Naive B cell (primary cell): ENCODE measurements around the gene PANX3. TPM values are rescaled to one million over a fixed set of nuclear protein-coding genes. Genes with fewer than 3 reads are reported as not detected.
A peak's percentile ranks its signal among the peaks of the same experiment; 100 is the strongest.

ENCODE experiments used
- ATAC-seq, 2 donors: fragments of 150-1000 bp; cut with Tn5 transposase; 2 replicates each; pipeline ENCODE4 v1.10.0; 2021; ENCODE audit warnings: low read depth in 2 of 2, mild to moderate bottlenecking in 2 of 2, moderate library complexity in 2 of 2
- DNase-seq: peaks from one replicate; pipeline ENCODE4 v3.0.0; 2022
- H3K27ac Mint-ChIP-seq, 6 donors: one replicate each; pipeline ENCODE4 v1.8.0; 2020 to 2022; ENCODE audit warnings: mild to moderate bottlenecking in 6 of 6, mixed read lengths in 6 of 6, moderate library complexity in 5 of 6, inconsistent platforms in 2 of 6
- H3K27me3 Mint-ChIP-seq, 3 donors: one replicate each; pipeline ENCODE4 v1.8.0; 2021 to 2022; ENCODE audit warnings: mixed read lengths in 3 of 3, mild to moderate bottlenecking in 1 of 3
- H3K36me3 Mint-ChIP-seq, 2 donors: one replicate each; pipeline ENCODE4 v1.8.0; 2020 to 2022; ENCODE audit warnings: mixed read lengths in 2 of 2, inconsistent platforms in 1 of 2, mild to moderate bottlenecking in 1 of 2
- H3K4me1 Mint-ChIP-seq, 3 donors: one replicate each; pipeline ENCODE4 v1.8.0; 2020 to 2022; ENCODE audit warnings: mixed read lengths in 3 of 3, inconsistent platforms in 1 of 3, mild to moderate bottlenecking in 1 of 3, moderate library complexity in 1 of 3
- H3K4me3 Mint-ChIP-seq, 8 donors: one replicate each; pipeline ENCODE4 v1.8.0; 2020 to 2022; ENCODE audit warnings: mild to moderate bottlenecking in 8 of 8, mixed read lengths in 8 of 8, moderate library complexity in 8 of 8, inconsistent platforms in 2 of 8
- H3K9me3 Mint-ChIP-seq, 7 donors: one replicate each; pipeline ENCODE4 v1.8.0; 2020 to 2022; ENCODE audit warnings: mixed read lengths in 7 of 7, mild to moderate bottlenecking in 5 of 7, inconsistent platforms in 2 of 7, moderate library complexity in 1 of 7
- polyA plus RNA-seq, 6 donors: library from polyadenylated mRNA; unstranded; fragments of 300-500 nt; fragmentation: Illumina TruSeq; gene quantifications; one replicate each; pipeline ENCODE4 v1.2.3, GENCODE V29; 2021; ENCODE audit warnings: low read depth in 6 of 6

Gene PANX3
- polyA plus RNA-seq, 6 donors from 2014 or later: not detected

- Mint-ChIP-seq H3K4me3 (peak overlapping the region in 1 of 8 donors; percentile 7), H3K27ac (peak overlapping the region in 1 of 6 donors; percentile 16), H3K4me1 (peaks cover 10 to 19% (median 19%) of the 10 kb centered on the region in 3 donors), H3K36me3 (peaks cover 10 to 17% of the 10 kb centered on the region in 2 donors), H3K9me3 (no peaks in the 10 kb centered on the region), H3K27me3 (no peaks in the 10 kb centered on the region)
- DNase-seq (no peak), ATAC-seq (no peak)
Measured at GRCh38 chr11:124648610-124649009, 37.4 kb downstream of the PANX3 start.

GRCh38 chr11:124656774-124657630 is 45.8 kb downstream of the PANX3 start:
- no peaks in the 10 kb centered on the region for H3K4me1 Mint-ChIP-seq
- no peak overlapping the region for H3K27ac Mint-ChIP-seq
- H3K27me3 Mint-ChIP-seq: no peaks in the 10 kb centered on the region
- DNase-seq (no peak), ATAC-seq (no peak)
- no peaks in the 10 kb centered on the region for H3K9me3 Mint-ChIP-seq
- H3K4me3 Mint-ChIP-seq: no peak overlapping the region
- H3K36me3 Mint-ChIP-seq: peaks cover 17 to 21% of the 10 kb centered on the region in 2 donors

GRCh38 chr11:124657904-124658303 is 46.7 kb downstream of the PANX3 start:
- peaks cover 14 to 17% of the 10 kb centered on the region in 2 donors for H3K36me3 Mint-ChIP-seq
- H3K4me3 Mint-ChIP-seq: no peak overlapping the region
- ATAC-seq: no peak
- no peaks in the 10 kb centered on the region for H3K4me1 Mint-ChIP-seq
- H3K9me3 Mint-ChIP-seq: no peaks in the 10 kb centered on the region
- no peaks in the 10 kb centered on the region for H3K27me3 Mint-ChIP-seq
- H3K27ac Mint-ChIP-seq: peak overlapping the region in 1 of 6 donors; percentile 22
- DNase-seq: no peak

- peak overlapping the region in 1 of 6 donors; percentile 73 for H3K27ac Mint-ChIP-seq
- H3K27me3 Mint-ChIP-seq: no peaks in the 10 kb centered on the region
- H3K36me3 Mint-ChIP-seq: peaks cover 8 to 11% of the 10 kb centered on the region in 2 donors
- no peak for DNase-seq
- H3K9me3 Mint-ChIP-seq: no peaks in the 10 kb centered on the region
- ATAC-seq: no peak
- no peaks in the 10 kb centered on the region for H3K4me1 Mint-ChIP-seq
- H3K4me3 Mint-ChIP-seq: no peak overlapping the region
Measured at GRCh38 chr11:124658501-124658900, 47.3 kb downstream of the PANX3 start.

GRCh38 chr11:124658986-124659385 is 47.8 kb downstream of the PANX3 start:
- no peaks in the 10 kb centered on the region for H3K27me3 Mint-ChIP-seq
- H3K4me3 Mint-ChIP-seq: no peak overlapping the region
- DNase-seq: no peak
- no peak overlapping the region for H3K27ac Mint-ChIP-seq
- ATAC-seq: no peak
- no peaks in the 10 kb centered on the region for H3K9me3 Mint-ChIP-seq
- H3K36me3 Mint-ChIP-seq: peaks cover 7 to 10% of the 10 kb centered on the region in 2 donors
- no peaks in the 10 kb centered on the region for H3K4me1 Mint-ChIP-seq

- no peak for ATAC-seq
- H3K4me1 Mint-ChIP-seq: no peaks in the 10 kb centered on the region
- no peak for DNase-seq
- no peaks in the 10 kb centered on the region for H3K9me3 Mint-ChIP-seq
- peaks cover 7 to 15% of the 10 kb centered on the region in 2 donors for H3K36me3 Mint-ChIP-seq
- H3K27me3 Mint-ChIP-seq: no peaks in the 10 kb centered on the region
- no peak overlapping the region for H3K4me3 Mint-ChIP-seq
- H3K27ac Mint-ChIP-seq: peak overlapping the region in 1 of 6 donors; percentile 62
Measured at GRCh38 chr11:124661553-124661952, 50.3 kb downstream of the PANX3 start.

GRCh38 chr11:124662106-124662505 is 50.9 kb downstream of the PANX3 start:
- no peak overlapping the region for H3K4me3 Mint-ChIP-seq
- no peaks in the 10 kb centered on the region for H3K4me1 Mint-ChIP-seq
- peaks cover 7 to 15% of the 10 kb centered on the region in 2 donors for H3K36me3 Mint-ChIP-seq
- H3K9me3 Mint-ChIP-seq: no peaks in the 10 kb centered on the region
- DNase-seq (no peak), ATAC-seq (no peak)
- peak overlapping the region in 1 of 6 donors; percentile 62 for H3K27ac Mint-ChIP-seq
- no peaks in the 10 kb centered on the region for H3K27me3 Mint-ChIP-seq

- no peak for DNase-seq
- Mint-ChIP-seq H3K36me3 (peaks cover 6 to 7% of the 10 kb centered on the region in 2 donors), H3K4me1 (no peaks in the 10 kb centered on the region), H3K9me3 (no peaks in the 10 kb centered on the region), H3K27me3 (no peaks in the 10 kb centered on the region), H3K27ac (no peak overlapping the region), H3K4me3 (no peak overlapping the region)
- no peak for ATAC-seq
Measured at GRCh38 chr11:124663861-124664260, 52.6 kb downstream of the PANX3 start.

GRCh38 chr11:124667601-124668000 is 56.4 kb downstream of the PANX3 start:
- Mint-ChIP-seq H3K36me3 (peaks cover 0 to 6% of the 10 kb centered on the region in 2 donors), H3K4me3 (no peak overlapping the region), H3K27ac (no peak overlapping the region), H3K27me3 (no peaks in the 10 kb centered on the region), H3K9me3 (no peaks in the 10 kb centered on the region), H3K4me1 (peaks cover 0 to 14% (median 10%) of the 10 kb centered on the region in 3 donors)
- no peak for ATAC-seq
- no peak for DNase-seq

- H3K4me3 Mint-ChIP-seq: no peak overlapping the region
- H3K27me3 Mint-ChIP-seq: no peaks in the 10 kb centered on the region
- peaks cover 5 to 23% (median 20%) of the 10 kb centered on the region in 3 donors for H3K4me1 Mint-ChIP-seq
- peaks cover 0 to 6% of the 10 kb centered on the region in 2 donors for H3K36me3 Mint-ChIP-seq
- DNase-seq (peak; percentile 53), ATAC-seq (no peak)
- H3K27ac Mint-ChIP-seq: no peak overlapping the region
- H3K9me3 Mint-ChIP-seq: peaks cover 0 to 1% (median 0%) of the 10 kb centered on the region in 7 donors
Measured at GRCh38 chr11:124669193-124669592, 58.0 kb downstream of the PANX3 start.

Other genes starting within 250 kb of the PANX3 start
- gene OR8B2, start 226.9 kb upstream of the PANX3 start, polyA plus RNA-seq: not detected
- gene OR8B3, start 212.4 kb upstream of the PANX3 start, polyA plus RNA-seq: not detected
- gene OR8B4, start 186.6 kb upstream of the PANX3 start, polyA plus RNA-seq: not detected
- gene OR8B8, start 165.7 kb upstream of the PANX3 start, polyA plus RNA-seq: not detected
- not detected for gene OR8B12, start 67.8 kb upstream of the PANX3 start, polyA plus RNA-seq
- not detected for gene OR8A1, start 41.4 kb upstream of the PANX3 start, polyA plus RNA-seq
- 10 to 100 TPM; 18.4 to 37.3 (median 26.6) TPM for gene TBRG1, start 11.4 kb downstream of the PANX3 start, polyA plus RNA-seq
- 1 to 10 TPM; 2.4 to 3.9 (median 3.2) TPM for gene SIAE, start 62.3 kb downstream of the PANX3 start, polyA plus RNA-seq
- gene SPA17, start 62.5 kb downstream of the PANX3 start, polyA plus RNA-seq: 1 to 10 TPM in 5 of 6 donors, under 1 TPM in 1; 0.70 to 3.1 (median 1.7) TPM
- 1 to 10 TPM; 1.3 to 8.3 (median 6.0) TPM for gene NRGN, start 128.5 kb downstream of the PANX3 start, polyA plus RNA-seq
- gene VSIG2, start 140.8 kb downstream of the PANX3 start, polyA plus RNA-seq: under 1 TPM in 1 of 6 donors, not detected in 5; 0.29 TPM
- 10 to 100 TPM; 13.6 to 25.3 (median 19.1) TPM for gene ESAM, start 150.9 kb downstream of the PANX3 start, polyA plus RNA-seq
- gene MSANTD2, start 189.0 kb downstream of the PANX3 start, polyA plus RNA-seq: 1 to 10 TPM in 5 of 6 donors, not detected in 1; 2.5 to 8.1 (median 3.4) TPM